HFF-Myc (cell line): ENCODE results near the gene HPDL.

Experiments used
- DNase-seq: peaks from one replicate; pipeline ENCODE4 v3.0.0-alpha.2; 2011; ENCODE audit warnings: low read depth; ENCODE audit errors: extremely low read depth
- H3K4me3 ChIP-seq: replicated peaks from 2 replicates; pipeline ENCODE4 v1.5.1; 2011; ENCODE audit warnings: low read depth, mild to moderate bottlenecking, control low read depth, low read length
- TF ChIP-seq, protein P1 (sequence below): IDR thresholded peaks from 2 replicates; pipeline ENCODE4 v1.5.1; 2012; ENCODE audit warnings: mild to moderate bottlenecking, low read depth, low read length, control low read depth; ENCODE audit errors: missing control alignments

HPDL gene

DNA sequence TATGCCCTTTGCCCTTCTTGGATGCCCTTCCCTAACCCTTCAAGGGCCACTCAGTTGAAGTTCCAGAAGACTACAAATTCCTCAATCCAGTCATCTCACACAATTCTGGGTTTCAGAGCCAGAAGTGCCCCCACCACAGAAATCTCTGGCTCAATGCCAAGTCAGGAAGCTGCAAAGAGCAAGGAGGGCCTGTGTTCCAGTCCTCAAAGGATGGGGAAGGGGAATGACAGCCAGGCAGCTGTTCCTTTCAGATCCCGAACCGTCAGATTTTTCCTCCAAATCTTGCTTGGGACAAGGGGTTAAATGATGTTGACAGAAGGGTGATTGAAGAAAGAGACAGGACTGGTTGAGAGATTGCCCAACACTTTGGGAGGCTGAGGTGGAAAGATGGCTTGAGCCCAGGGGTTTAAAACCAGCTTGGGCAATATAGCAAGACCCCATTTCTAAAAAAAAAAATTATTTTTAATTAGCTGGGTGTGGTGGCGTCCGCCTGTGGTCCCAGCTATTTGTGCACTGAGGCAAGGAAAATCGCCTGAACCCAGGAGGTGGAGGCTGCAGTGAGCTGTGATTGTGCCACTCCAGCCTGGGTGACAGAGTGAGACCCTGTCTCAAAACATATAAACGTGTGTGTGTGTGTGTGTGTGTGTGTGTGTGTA lies 716 bp upstream of the HPDL start:
- no peak for DNase-seq
- peak overlapping the region; percentile 79 for H3K4me3 ChIP-seq
- TF ChIP-seq, protein P1, sequence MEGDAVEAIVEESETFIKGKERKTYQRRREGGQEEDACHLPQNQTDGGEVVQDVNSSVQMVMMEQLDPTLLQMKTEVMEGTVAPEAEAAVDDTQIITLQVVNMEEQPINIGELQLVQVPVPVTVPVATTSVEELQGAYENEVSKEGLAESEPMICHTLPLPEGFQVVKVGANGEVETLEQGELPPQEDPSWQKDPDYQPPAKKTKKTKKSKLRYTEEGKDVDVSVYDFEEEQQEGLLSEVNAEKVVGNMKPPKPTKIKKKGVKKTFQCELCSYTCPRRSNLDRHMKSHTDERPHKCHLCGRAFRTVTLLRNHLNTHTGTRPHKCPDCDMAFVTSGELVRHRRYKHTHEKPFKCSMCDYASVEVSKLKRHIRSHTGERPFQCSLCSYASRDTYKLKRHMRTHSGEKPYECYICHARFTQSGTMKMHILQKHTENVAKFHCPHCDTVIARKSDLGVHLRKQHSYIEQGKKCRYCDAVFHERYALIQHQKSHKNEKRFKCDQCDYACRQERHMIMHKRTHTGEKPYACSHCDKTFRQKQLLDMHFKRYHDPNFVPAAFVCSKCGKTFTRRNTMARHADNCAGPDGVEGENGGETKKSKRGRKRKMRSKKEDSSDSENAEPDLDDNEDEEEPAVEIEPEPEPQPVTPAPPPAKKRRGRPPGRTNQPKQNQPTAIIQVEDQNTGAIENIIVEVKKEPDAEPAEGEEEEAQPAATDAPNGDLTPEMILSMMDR, result no peak

DNA sequence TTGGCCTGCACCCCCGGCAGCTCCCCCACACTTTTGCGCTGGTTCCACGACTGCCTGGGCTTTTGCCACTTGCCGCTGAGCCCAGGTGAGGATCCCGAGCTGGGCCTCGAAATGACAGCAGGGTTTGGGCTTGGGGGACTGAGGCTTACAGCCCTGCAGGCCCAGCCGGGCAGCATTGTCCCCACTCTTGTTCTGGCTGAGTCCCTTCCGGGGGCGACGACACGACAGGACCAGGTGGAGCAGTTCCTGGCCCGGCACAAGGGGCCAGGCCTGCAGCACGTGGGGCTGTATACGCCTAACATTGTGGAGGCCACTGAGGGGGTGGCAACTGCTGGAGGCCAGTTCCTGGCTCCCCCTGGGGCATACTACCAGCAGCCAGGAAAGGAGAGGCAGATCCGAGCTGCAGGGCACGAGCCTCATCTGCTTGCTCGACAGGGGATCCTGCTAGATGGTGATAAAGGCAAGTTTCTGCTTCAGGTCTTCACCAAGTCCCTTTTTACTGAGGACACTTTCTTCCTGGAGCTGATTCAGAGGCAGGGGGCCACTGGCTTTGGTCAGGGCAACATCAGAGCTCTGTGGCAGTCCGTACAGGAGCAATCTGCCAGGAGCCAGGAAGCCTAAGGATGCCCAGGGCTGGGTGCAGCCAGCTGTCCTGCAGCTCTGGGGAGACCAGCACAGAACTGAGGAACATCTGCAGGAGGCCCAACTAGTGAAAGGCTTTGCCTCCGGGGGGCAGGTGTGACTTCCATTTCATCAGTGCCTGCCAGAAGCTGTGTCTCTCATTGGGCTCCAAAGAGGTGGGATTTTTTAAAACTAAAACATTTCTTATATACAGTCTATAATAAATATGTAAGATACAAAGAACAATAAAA lies 1.2 kb downstream of the HPDL start:
- TF ChIP-seq, protein P1, result no peak
- H3K4me3 ChIP-seq, result peak overlapping the region; percentile 79

DNA sequence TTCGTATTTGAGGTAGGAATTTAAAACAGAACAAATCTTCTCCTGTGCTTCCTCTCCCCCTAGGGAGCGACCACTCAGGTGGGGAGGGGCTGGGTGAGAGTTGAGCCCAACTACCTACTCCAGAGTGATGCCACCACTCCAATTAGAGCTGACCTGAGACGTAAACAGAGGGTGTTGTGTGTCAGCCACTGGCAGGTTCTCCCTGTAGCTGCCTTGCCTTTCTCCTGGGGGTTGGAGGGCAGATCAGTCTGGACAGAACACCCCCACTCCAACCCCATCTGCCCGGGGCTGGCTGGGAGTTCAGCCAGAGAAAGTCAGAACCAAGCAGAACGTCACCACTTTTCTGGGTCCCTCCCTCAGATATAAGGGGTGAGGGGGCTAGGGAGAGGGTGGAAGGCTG lies 2.0 kb downstream of the HPDL start:
- peak overlapping the region; percentile 79 for H3K4me3 ChIP-seq
- DNase-seq, result no peak
- TF ChIP-seq, protein P1, result no peak

More for the DNA sequence above, 1.2 kb downstream of the HPDL start:
- DNase-seq, result no peak

DNA sequence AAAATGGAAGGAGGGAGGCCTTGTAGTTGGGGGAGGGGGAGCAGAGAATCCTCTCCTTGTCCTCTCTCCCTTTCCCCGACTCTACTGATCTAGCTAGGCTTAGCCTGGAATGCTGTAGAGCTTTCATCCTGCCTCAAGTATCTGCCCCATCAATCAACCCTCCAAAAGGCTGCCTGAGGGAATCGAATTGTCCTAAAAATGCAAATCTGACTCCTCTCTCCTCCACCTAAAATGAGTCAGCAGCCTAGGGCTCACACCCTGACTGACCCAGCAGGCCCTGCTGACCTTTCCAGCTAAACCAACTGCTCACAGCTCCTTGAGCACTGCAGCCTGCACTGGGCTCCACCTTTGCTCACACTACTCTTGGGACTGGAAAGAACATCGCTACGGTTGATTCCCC lies 2.8 kb downstream of the HPDL start:
- TF ChIP-seq, protein P1, result no peak
- DNase-seq, result no peak
- no peak overlapping the region for H3K4me3 ChIP-seq

DNA sequence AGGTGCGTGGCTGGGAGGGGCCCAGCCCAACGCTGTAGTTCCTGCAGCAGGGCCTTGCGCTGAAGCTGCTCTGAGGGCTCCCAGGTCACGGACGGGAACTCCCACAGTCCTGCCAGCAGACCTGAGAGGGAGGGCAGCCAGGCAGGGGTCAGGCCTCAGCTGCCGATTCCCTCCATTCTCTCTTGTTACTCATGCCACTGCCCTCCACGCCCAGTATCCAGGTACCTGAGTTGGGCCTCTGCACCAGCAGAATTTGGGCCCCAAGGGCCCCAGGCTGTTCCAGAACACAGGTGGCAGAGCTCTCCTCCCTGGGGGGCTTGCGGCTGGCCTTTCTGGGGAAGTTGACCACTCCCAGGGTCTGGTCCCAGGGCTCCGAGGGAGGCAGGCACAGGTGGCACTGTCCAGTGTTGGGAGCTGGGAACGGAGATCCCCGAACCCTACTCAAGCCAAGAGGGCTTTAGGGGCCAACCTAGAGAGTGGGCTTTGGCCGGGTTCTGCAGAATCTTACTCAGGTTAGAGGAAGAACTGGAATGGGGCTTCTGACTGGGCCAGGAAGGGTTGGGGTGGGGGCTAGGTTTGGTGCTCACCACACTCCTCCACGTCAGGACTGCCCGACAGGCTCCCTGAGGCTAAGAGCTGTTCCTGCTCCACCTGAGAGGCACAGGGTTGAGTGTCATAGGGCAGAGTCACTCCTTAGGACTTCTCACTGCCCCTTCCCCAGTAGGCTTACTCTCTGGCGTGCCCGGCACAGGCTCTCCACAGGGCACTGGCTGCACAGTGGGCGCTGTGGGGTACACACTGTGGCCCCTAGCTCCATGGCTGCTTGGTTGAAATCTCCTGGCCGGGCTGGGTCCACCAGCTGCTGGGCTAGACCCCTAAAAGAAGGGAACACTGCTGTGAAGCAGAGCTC lies 5.0 kb downstream of the HPDL start:
- no peak overlapping the region for H3K4me3 ChIP-seq
- no peak for DNase-seq
- TF ChIP-seq, protein P1, result no peak

DNA sequence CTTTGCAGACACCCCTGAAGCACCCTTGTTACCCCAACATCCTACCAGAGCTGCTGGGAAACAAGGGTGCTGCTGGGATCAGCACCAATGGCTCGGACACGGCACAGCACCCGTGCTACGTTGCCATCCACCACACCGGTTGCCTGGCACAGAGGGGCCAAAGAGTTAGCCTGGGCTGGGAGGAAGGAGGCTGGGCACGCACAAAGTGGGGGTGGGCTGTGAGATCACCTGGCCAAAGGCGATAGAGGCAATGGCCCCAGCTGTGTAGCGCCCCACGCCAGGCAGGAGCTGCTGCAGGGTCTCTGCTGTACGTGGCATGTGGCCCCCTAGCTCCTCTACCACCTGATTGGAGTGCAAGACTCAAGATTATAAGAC lies 5.6 kb downstream of the HPDL start:
- DNase-seq, result no peak
- TF ChIP-seq, protein P1, result no peak
- no peak overlapping the region for H3K4me3 ChIP-seq
